Measurements from ENCODE around the gene KCNT1.

KCNT1 gene

DNA sequence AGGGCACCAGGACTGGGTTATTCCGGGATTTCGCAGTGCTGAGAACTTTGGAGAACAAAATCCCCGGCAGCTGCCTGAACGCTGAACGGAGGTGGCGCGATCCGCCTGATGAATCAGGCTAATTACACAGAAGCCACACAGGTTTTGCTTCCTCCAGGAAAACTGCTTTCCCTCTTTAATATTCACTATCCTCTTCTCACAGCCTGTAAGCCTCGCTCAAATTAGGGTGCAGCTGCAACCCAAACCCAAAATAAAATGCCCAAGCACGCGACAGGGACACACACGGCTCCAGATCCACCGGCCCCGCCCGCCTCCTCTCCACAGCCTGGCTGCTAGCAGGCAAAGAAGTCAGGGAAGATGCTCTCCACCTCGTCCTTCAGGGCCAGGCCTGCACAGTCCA, 8.7 kb upstream of the KCNT1 start:
- TF ChIP-seq MYC (IDR thresholded peaks at IDR 0.05; ENCODE audit: low read depth, low read length) (no peak), POLR2A (IDR thresholded peaks at IDR 0.05; ENCODE audit: extremely low read depth, insufficient read length) (no peak)
- TF ChIP-seq, protein P1, sequence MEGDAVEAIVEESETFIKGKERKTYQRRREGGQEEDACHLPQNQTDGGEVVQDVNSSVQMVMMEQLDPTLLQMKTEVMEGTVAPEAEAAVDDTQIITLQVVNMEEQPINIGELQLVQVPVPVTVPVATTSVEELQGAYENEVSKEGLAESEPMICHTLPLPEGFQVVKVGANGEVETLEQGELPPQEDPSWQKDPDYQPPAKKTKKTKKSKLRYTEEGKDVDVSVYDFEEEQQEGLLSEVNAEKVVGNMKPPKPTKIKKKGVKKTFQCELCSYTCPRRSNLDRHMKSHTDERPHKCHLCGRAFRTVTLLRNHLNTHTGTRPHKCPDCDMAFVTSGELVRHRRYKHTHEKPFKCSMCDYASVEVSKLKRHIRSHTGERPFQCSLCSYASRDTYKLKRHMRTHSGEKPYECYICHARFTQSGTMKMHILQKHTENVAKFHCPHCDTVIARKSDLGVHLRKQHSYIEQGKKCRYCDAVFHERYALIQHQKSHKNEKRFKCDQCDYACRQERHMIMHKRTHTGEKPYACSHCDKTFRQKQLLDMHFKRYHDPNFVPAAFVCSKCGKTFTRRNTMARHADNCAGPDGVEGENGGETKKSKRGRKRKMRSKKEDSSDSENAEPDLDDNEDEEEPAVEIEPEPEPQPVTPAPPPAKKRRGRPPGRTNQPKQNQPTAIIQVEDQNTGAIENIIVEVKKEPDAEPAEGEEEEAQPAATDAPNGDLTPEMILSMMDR (IDR thresholded peaks at IDR 0.05; ENCODE audit: low read depth, low read length) = no peak
- TF ChIP-seq, protein P2, sequence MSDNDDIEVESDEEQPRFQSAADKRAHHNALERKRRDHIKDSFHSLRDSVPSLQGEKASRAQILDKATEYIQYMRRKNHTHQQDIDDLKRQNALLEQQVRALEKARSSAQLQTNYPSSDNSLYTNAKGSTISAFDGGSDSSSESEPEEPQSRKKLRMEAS (IDR thresholded peaks at IDR 0.05; ENCODE audit: low read depth, low read length) = no peak
- no peak for DNase-seq (ENCODE audit: low read depth)
- H3K4me3 ChIP-seq (ENCODE audit: low read depth, low read length) = no peak overlapping the region

DNA sequence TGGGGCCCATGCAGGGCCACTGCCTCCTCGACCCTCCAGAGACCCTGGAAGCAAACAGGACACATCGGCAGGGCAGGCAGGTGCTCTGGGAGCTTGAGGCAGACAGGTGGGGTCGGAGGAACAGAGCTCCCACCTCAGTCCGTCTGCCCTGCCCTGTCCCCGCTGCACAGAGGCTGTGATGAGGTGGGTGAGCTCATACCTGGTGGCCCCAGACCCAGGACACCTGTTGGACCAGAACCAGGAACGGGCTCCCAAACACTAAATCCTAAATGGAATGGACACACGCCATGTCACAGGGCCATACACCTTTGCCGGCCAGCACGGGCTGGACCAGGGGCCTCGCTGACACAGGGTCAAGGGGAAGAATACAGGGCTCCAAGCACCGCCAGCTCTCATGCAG, 8.2 kb upstream of the KCNT1 start:
- no peak overlapping the region for H3K4me3 ChIP-seq (ENCODE audit: low read depth, low read length)
- TF ChIP-seq, protein P2 (IDR thresholded peaks at IDR 0.05; ENCODE audit: low read depth, low read length) = no peak
- no peak for TF ChIP-seq MYC (IDR thresholded peaks at IDR 0.05; ENCODE audit: low read depth, low read length)
- DNase-seq (ENCODE audit: low read depth) = no peak

DNA sequence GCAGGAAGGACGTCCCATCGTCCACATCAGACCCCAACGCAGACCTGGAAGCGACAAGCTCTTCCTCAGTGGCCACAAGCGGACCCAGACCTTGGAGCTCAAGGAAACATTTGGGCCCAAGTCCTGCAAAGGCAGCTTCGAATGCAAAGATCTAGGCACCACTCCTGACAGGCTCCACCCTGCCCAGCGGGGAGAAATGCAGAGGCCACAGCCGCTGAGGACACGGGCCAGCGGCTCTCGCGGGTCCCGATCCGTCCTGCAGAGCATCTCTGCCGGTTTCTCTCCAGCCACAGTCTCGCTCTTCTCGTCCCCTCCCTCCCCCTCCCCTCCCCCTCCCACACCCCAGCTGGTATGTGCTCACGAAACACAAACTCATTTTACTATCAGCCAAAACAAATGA, 7.6 kb upstream of the KCNT1 start:
- TF ChIP-seq POLR2A (IDR thresholded peaks at IDR 0.05; ENCODE audit: extremely low read depth, insufficient read length) (no peak), MYC (IDR thresholded peaks at IDR 0.05; ENCODE audit: low read depth, low read length) (no peak)
- TF ChIP-seq, protein P2 (IDR thresholded peaks at IDR 0.05; ENCODE audit: low read depth, low read length) = no peak
- TF ChIP-seq, protein P1 (IDR thresholded peaks at IDR 0.05; ENCODE audit: low read depth, low read length) = no peak
- H3K4me3 ChIP-seq (ENCODE audit: low read depth, low read length) = no peak overlapping the region
- no peak for DNase-seq (ENCODE audit: low read depth)

DNA sequence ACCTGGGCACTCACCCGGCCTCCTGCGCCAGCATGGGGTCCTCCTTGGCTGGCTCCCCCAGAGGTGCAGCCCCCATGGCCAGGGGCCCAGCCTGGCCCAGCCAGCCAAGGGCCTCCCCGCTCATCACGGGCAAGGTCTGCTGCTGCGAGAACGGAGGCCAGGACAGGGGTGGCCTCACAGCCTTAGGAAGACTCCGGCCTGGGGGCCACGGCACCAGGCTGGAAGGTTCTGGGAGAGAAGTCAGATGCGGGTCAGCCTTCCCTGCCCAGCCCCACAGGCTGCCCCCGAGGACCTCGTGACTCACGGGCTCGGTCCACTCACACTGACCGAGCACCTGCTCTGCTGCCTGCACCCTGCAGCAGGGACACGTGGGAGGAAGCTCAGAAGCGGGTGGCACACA, 6.9 kb upstream of the KCNT1 start:
- DNase-seq (ENCODE audit: low read depth) = no peak
- no peak overlapping the region for H3K4me3 ChIP-seq (ENCODE audit: low read depth, low read length)
- TF ChIP-seq, protein P2 (IDR thresholded peaks at IDR 0.05; ENCODE audit: low read depth, low read length) = no peak
- no peak for TF ChIP-seq MYC (IDR thresholded peaks at IDR 0.05; ENCODE audit: low read depth, low read length)
- TF ChIP-seq, protein P1 (IDR thresholded peaks at IDR 0.05; ENCODE audit: low read depth, low read length) = no peak
- TF ChIP-seq POLR2A (IDR thresholded peaks at IDR 0.05; ENCODE audit: extremely low read depth, insufficient read length) = no peak

DNA sequence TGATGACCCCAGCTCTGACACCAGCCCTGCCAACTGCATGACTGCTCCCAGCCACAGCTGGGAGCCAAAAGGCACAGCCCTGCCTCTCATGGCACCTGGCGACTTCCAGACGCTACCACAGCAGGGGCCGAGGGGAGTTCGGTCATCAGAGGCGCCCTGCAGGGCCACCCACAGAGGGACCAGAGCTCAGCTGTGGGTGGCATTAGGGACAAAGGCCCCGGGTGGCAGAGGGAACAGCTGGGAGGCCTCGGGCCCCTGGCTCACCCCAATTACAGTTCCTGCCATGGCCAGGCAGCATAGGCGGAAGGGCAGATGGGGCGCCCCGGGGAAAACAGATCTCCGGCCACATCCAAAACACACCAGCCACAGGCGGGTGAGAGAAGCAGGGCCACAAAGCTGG, 6.3 kb upstream of the KCNT1 start:
- DNase-seq (ENCODE audit: low read depth) = no peak
- no peak overlapping the region for H3K4me3 ChIP-seq (ENCODE audit: low read depth, low read length)
- TF ChIP-seq, protein P2 (IDR thresholded peaks at IDR 0.05; ENCODE audit: low read depth, low read length) = no peak
- TF ChIP-seq POLR2A (IDR thresholded peaks at IDR 0.05; ENCODE audit: extremely low read depth, insufficient read length) (no peak), MYC (IDR thresholded peaks at IDR 0.05; ENCODE audit: low read depth, low read length) (no peak)
- TF ChIP-seq, protein P1 (IDR thresholded peaks at IDR 0.05; ENCODE audit: low read depth, low read length) = no peak

DNA sequence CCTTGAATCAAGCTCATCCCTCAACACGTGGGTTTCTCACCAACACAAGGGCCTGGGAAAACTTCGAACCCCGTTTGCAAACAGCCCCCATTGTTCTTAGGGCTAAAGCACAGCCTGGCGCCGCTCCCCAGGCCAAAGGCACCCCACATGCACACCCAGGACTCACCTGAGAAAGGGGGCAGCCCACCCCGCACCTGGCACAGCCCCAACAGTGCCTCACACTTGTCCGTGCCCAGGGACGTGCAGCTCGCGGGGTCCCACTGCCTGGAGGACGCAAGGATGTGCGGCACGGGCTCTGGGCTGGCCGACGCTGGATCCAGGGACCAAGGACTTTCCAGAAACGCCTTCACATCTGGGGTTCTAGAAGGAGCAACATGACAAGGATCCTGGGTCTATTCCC, 5.5 kb upstream of the KCNT1 start:
- TF ChIP-seq MYC (IDR thresholded peaks at IDR 0.05; ENCODE audit: low read depth, low read length) (no peak), POLR2A (IDR thresholded peaks at IDR 0.05; ENCODE audit: extremely low read depth, insufficient read length) (no peak)
- TF ChIP-seq, protein P1 (IDR thresholded peaks at IDR 0.05; ENCODE audit: low read depth, low read length) = no peak
- TF ChIP-seq, protein P2 (IDR thresholded peaks at IDR 0.05; ENCODE audit: low read depth, low read length) = no peak
- no peak overlapping the region for H3K4me3 ChIP-seq (ENCODE audit: low read depth, low read length)
- DNase-seq (ENCODE audit: low read depth) = no peak
